ENCODE data around the gene CENPU. TPM values are rescaled to one million over a fixed set of nuclear protein-coding genes. Genes with fewer than 3 reads are reported as not detected.

The CENPU gene
- total RNA-seq, 1 donor from 2014 or later, result 7.1 TPM

GRCh38 chr4:184647266-184648053 lies 86.4 kb downstream of the CENPU start:
- Mint-ChIP-seq H3K27me3 (no peaks in the 10 kb centered on the region), H3K36me3 (ENCODE audit: low read depth) (peaks cover 33% of the 10 kb centered on the region), H3K4me1 (peaks cover 47% of the 10 kb centered on the region), H3K4me3 (peak overlapping the region; percentile 93), H3K27ac (peak overlapping the region; percentile 88), H3K9me3 (no peaks in the 10 kb centered on the region)
- TF ChIP-seq CTCF (IDR thresholded peaks at IDR 0.05), result no peak
- ATAC-seq (ENCODE audit: low read depth) (no peak), DNase-seq (no peak)
- ChIA-PET CTCF (no interaction called here), POLR2A (interaction anchor here (2.8 to 3.2 kb wide), 2 partner anchors 111 to 367 kb away, joined by 8 to 26 read pairs; no protein-coding TSS in a partner anchor)
- intact Hi-C loops (cut with micrococcal nuclease), result loop anchor here (2.0 to 10.0 kb wide), 10 partner anchors 177 to 1205 kb away; partner anchors contain the start of genes ACSL1, ANKRD37, CDKN2AIP and RWDD4

- intact Hi-C loops (cut with micrococcal nuclease), result loop anchor here (5.0 to 10.0 kb wide), 6 partner anchors 249 to 1204 kb away; partner anchors contain the start of genes CDKN2AIP, RWDD4 and TRAPPC11
- no peaks in the 10 kb centered on the region for H3K27me3 Mint-ChIP-seq
- no peak for ATAC-seq (ENCODE audit: low read depth)
- peak overlapping the region; percentile 9 for H3K4me3 Mint-ChIP-seq
- no peak for DNase-seq
- peaks cover 42% of the 10 kb centered on the region for H3K36me3 Mint-ChIP-seq (ENCODE audit: low read depth)
- H3K4me1 Mint-ChIP-seq, result peaks cover 54% of the 10 kb centered on the region
- ChIA-PET CTCF (no interaction called here), POLR2A (no interaction called here)
- TF ChIP-seq CTCF (IDR thresholded peaks at IDR 0.05), result no peak
- no peak overlapping the region for H3K27ac Mint-ChIP-seq
- H3K9me3 Mint-ChIP-seq, result no peaks in the 10 kb centered on the region
Observed at GRCh38 chr4:184645904-184646610, 87.8 kb downstream of the CENPU start.

GRCh38 chr4:184644553-184645307 lies 89.2 kb downstream of the CENPU start:
- DNase-seq, result no peak
- POLR2A ChIA-PET, result no interaction called here
- Mint-ChIP-seq H3K9me3 (no peaks in the 10 kb centered on the region), H3K4me1 (peaks cover 52% of the 10 kb centered on the region), H3K4me3 (no peak overlapping the region), H3K36me3 (ENCODE audit: low read depth) (peaks cover 48% of the 10 kb centered on the region), H3K27ac (no peak overlapping the region), H3K27me3 (no peaks in the 10 kb centered on the region)
- no peak for TF ChIP-seq CTCF (IDR thresholded peaks at IDR 0.05)
- CTCF ChIA-PET, result no interaction called here
- intact Hi-C loops (cut with micrococcal nuclease), result loop anchor here (5.0 to 10.0 kb wide), 6 partner anchors 247 to 1202 kb away; partner anchors contain the start of genes CDKN2AIP, RWDD4 and TRAPPC11
- no peak for ATAC-seq (ENCODE audit: low read depth)

Other genes with a start within 250 kb of the CENPU start
- 24.0 and 24.9 TPM in 2 replicates for gene CASP3, start 84.6 kb downstream of the CENPU start, total RNA-seq
- 9.1 and 11.6 TPM in 2 replicates for gene PRIMPOL, start 84.4 kb downstream of the CENPU start, total RNA-seq
- gene ACSL1, start 91.9 kb upstream of the CENPU start, total RNA-seq, result 46.3 and 47.0 TPM in 2 replicates